GM18867 (cell line): Measurements from ENCODE around the gene CAPN6.

Source experiments
- ATAC-seq: cut with Tn5 transposase; IDR thresholded peaks from one replicate; pipeline ENCODE4 v1.9.1; 2021; ENCODE audit warnings: mild to moderate bottlenecking, moderate library complexity; ENCODE audit not compliant: unreplicated experiment

The CAPN6 gene

DNA sequence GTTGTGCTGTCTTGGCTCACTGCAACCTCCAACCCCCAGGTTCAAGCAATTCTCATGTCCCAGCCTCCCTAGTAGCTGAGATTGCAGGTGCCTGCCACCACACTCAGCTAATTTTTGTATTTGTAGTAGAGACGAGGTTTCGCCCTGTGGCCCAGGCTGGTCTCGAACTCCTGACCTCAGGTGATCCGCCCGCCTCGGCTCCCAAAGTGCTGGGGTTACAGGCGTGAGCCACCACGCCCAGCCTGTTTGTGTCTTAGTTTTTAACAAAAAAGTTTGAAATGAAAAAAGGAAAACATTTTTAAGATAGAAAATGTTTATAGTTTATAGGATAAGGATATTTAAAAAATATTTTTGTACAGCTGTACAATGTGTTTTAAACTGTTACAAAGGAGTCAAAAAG lies 62.4 kb downstream of the CAPN6 start:
- no peak for ATAC-seq

DNA sequence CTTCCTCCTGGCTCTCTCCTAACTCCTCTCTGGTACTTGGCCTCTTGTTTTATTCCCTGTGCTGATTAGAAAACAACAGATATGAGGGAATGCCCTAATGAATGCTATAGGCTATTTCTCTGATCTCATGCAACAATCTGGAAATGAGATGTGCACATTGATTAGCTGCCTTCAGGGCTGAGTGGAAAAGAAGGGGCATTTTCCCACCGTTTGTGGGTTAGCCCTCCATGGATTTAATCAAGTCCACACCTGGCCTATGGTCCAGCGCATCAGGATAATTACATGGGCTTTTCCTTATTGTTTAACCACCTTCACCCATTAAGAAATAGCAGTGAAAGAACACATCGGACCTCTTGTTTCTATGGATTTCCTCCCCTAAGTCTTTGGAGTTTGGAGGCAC lies 70.0 kb downstream of the CAPN6 start:
- ATAC-seq: no peak

DNA sequence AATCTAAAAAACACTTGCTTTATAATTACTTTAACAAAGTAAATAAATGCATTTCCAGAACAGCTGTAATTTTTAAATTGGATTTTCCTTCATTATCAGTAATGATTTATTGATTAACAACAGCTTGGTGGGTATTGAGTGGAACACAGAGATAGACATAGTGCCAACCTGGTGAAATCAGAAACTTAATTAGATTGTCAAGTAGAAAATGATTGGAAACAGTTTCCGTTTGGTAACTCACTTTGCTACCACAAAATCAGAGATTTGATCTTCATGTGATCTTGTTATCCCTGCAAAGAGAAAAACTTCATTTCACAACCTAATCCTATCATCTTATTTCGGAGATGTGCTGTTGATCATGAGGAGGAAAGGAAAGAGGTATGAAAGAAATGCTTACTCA lies 70.8 kb downstream of the CAPN6 start:
- no peak for ATAC-seq
